B cell (primary cell): ENCODE data around the gene TTYH1. TPM values are rescaled to one million over a fixed set of nuclear protein-coding genes. Genes with fewer than 3 reads are reported as not detected.

ENCODE experiments used
- ATAC-seq: fragments of 200-7000 bp; cut with Tn5 transposase; one replicate; pipeline ENCODE4 v1.10.0; 2021; ENCODE audit warnings: low read depth, mild to moderate bottlenecking, moderate number of reproducible peaks, moderate library complexity
- CTCF ChIA-PET: fragments of 350-600 bp; sonication (Branson Sonifier 250); formaldehyde crosslinking; loops from one replicate; lab custom pipeline; 2021; ENCODE audit warnings: antibody characterized with exemption, inconsistent platforms; lab: Charles Lee
- POLR2A ChIA-PET: fragments of 350-600 bp; sonication (Branson Sonifier 250); formaldehyde crosslinking; loops from one replicate; lab custom pipeline; 2021; ENCODE audit warnings: antibody characterized with exemption; lab: Charles Lee
- DNase-seq: peaks from one replicate; pipeline ENCODE4 v3.0.0; 2013
- H2AFZ ChIP-seq: 2 replicates; pipeline ENCODE4 v1.6.1; 2012; ENCODE audit warnings: mild to moderate bottlenecking, low read depth, low read length; ENCODE audit not compliant: insufficient read depth, poor library complexity, severe bottlenecking
- H3K27ac ChIP-seq, 2 donors: 1 replicate in 1 of 2; 2 replicates in 1 of 2; pipeline ENCODE4 v1.5.1; 2012 to 2013; ENCODE audit warnings: low read length in 2 of 2, mild to moderate bottlenecking in 2 of 2, moderate library complexity in 1 of 2
- H3K27me3 ChIP-seq, 4 experiments: fragments of 200-600 bp in 1 of 4; sonication (generic) in 1 of 4; replicated peaks in 1 of 4; 1 replicate in 2 of 4; 2 replicates in 2 of 4; pipeline versions ENCODE4 v1.6.1 to v1.7.0; 2013 to 2016; ENCODE audit warnings: low read length in 3 of 4, mild to moderate bottlenecking in 2 of 4, mixed read lengths in 1 of 4, moderate library complexity in 1 of 4; ENCODE audit not compliant: insufficient read depth in 4 of 4, control insufficient read depth in 3 of 4; ENCODE audit errors: control extremely low read depth in 1 of 4
- H3K36me3 ChIP-seq, 2 experiments: replicated peaks in 1 of 2; 1 replicate in 1 of 2; 2 replicates in 1 of 2; pipeline versions ENCODE4 v1.6.1 to v1.7.1; 2013; ENCODE audit warnings: low read length in 1 of 2; ENCODE audit not compliant: insufficient read depth in 2 of 2, control insufficient read depth in 1 of 2; ENCODE audit errors: control extremely low read depth in 1 of 2, extremely low read depth in 1 of 2
- H3K4me1 ChIP-seq, 2 donors: fragments of 200-600 bp in 1 of 2; sonication (generic) in 1 of 2; 1 replicate in 1 of 2; 2 replicates in 1 of 2; pipeline versions ENCODE4 v1.5.1 to v1.6.1; 2013 to 2017; ENCODE audit warnings: low read length in 2 of 2; ENCODE audit not compliant: control insufficient read depth in 2 of 2, insufficient read depth in 2 of 2
- H3K4me2 ChIP-seq: replicated peaks from 2 replicates; pipeline ENCODE3; 2012; ENCODE audit warnings: mild to moderate bottlenecking, low read depth, low read length; ENCODE audit not compliant: poor library complexity, severe bottlenecking
- H3K4me3 ChIP-seq, 5 experiments: fragments of 200-600 bp in 1 of 5; sonication (generic) in 1 of 5; 1 replicate in 3 of 5; 2 replicates in 2 of 5; pipeline versions ENCODE4 v1.5.1 to v1.7.0; 2011 to 2016; ENCODE audit warnings: low read length in 4 of 5, mild to moderate bottlenecking in 4 of 5, low read depth in 2 of 5, control low read depth in 1 of 5, moderate library complexity in 1 of 5; ENCODE audit not compliant: insufficient read depth in 1 of 5; ENCODE audit errors: control extremely low read depth in 1 of 5, extremely low read depth in 1 of 5
- H3K79me2 ChIP-seq: fragments of 200-600 bp; sonication (generic); one replicate; pipeline ENCODE4 v1.6.0; 2016; ENCODE audit warnings: low read length; ENCODE audit not compliant: control insufficient read depth, insufficient read depth
- H3K9ac ChIP-seq: fragments of 200-600 bp; sonication (generic); 2 replicates; pipeline ENCODE4 v1.6.1; 2017; ENCODE audit warnings: mild to moderate bottlenecking, low read length, moderate library complexity
- H3K9me3 ChIP-seq, 3 donors: one replicate each; pipeline versions ENCODE4 v1.6.1 to v1.7.1; 2013; ENCODE audit warnings: low read length in 2 of 3; ENCODE audit not compliant: control insufficient read depth in 2 of 3, insufficient read depth in 1 of 3; ENCODE audit errors: control extremely low read depth in 1 of 3
- H4K20me1 ChIP-seq: 2 replicates; pipeline ENCODE4 v1.6.0; 2012; ENCODE audit warnings: mild to moderate bottlenecking, low read length; ENCODE audit not compliant: insufficient read depth, control insufficient read depth, poor library complexity, severe bottlenecking
- H3K27ac Mint-ChIP-seq: one replicate; pipeline ENCODE4 v1.8.0; 2021; ENCODE audit warnings: mixed read lengths
- H3K27me3 Mint-ChIP-seq: one replicate; pipeline ENCODE4 v1.8.0; 2021; ENCODE audit warnings: mixed read lengths
- H3K4me1 Mint-ChIP-seq: one replicate; pipeline ENCODE4 v1.8.0; 2021; ENCODE audit warnings: mixed read lengths
- H3K4me3 Mint-ChIP-seq: one replicate; pipeline ENCODE4 v1.8.0; 2021; ENCODE audit warnings: mixed read lengths
- H3K9me3 Mint-ChIP-seq: one replicate; pipeline ENCODE4 v1.8.0; 2022; ENCODE audit warnings: mixed read lengths; ENCODE audit not compliant: insufficient read depth
- CTCF ChIP-seq: fragments of 200-600 bp; IDR thresholded peaks from one replicate; pipeline ENCODE4 v1.8.0; 2022; ENCODE audit warnings: antibody characterized with exemption, mild to moderate bottlenecking
- EZH2 ChIP-seq: IDR thresholded peaks from 2 replicates; pipeline ENCODE4 v1.6.1; 2012; ENCODE audit warnings: borderline replicate concordance, low read depth, mild to moderate bottlenecking, moderate library complexity, low read length; ENCODE audit not compliant: insufficient read depth, poor library complexity, severe bottlenecking
- WGBS: methylation state at CpG from one replicate; pipeline ENCODE4 v1.1.5; 2013; ENCODE audit warnings: missing lambda C conversion rate; ENCODE audit not compliant: insufficient coverage; 5-methylcytosine and 5-hydroxymethylcytosine counted together
- intact Hi-C: fragments of 100-400 bp; cut with micrococcal nuclease; formaldehyde crosslinking; loops from one replicate; pipeline ENCODE4 v1.10.0; 2022
- polyA plus RNA-seq: library from polyadenylated mRNA; depleted of rRNA; stranded (reverse); fragments of >200 nt; gene quantifications from 2 replicates; pipeline ENCODE4 v1.2.3, GENCODE V29; 2012
- total RNA-seq, 2 donors: library from RNA; stranded (reverse); fragments of 120-200 nt in 1 of 2; gene quantifications; 1 replicate in 1 of 2; 2 replicates in 1 of 2; pipeline versions ENCODE4 v1.2.3 to v1.2.4, GENCODE V29; 2013 to 2022

TTYH1 gene
- total and polyA plus RNA-seq, 2 donors (not counting 1 experiment from before 2014, with no cell fraction given): not detected

DNA sequence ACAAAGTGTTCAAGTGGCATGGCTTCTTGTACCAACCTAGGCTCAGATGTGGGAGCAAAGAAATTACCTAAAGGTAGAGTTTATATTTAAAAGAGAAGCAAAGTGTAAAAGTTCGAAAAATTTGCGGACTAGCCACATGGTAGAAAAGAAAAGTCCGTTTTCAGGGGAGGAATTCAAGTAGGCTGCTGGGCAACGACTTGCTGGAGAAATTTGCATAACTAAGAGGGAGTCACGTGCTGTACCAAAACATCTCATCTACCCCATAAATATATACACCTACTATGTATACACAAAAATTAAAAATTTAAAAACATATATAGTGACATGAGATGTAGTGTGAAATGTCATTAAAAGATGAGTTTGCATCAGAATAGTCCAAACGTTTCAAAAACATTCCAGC lies 48.5 kb upstream of the TTYH1 start:
- ATAC-seq (no peak), DNase-seq (no peak)
- peaks cover 55 to 76% of the 10 kb centered on the region in 2 donors for H3K4me1 ChIP-seq
- Mint-ChIP-seq H3K27me3 (no peaks in the 10 kb centered on the region), H3K4me1 (peaks cover 81% of the 10 kb centered on the region), H3K9me3 (no peaks in the 10 kb centered on the region), H3K4me3 (peak overlapping the region; percentile 23), H3K27ac (peak overlapping the region; percentile 70)
- H3K4me2 ChIP-seq: peak overlapping the region; percentile 47
- no peak overlapping the region for H2AFZ ChIP-seq
- H3K79me2 ChIP-seq: peaks cover 66% of the 10 kb centered on the region
- H3K9ac ChIP-seq: no peak overlapping the region
- no peaks in the 10 kb centered on the region for H3K27me3 ChIP-seq
- H3K9me3 ChIP-seq: peaks cover 0 to 3% (median 0%) of the 10 kb centered on the region in 3 donors
- peak overlapping the region in 1 of 5 experiments; percentile 19 for H3K4me3 ChIP-seq
- intact Hi-C loops: loop anchor here (1.0 kb wide), 1 partner anchor 11 kb away; no protein-coding TSS in a partner anchor
- WGBS: 20% methylated on average over 1 of the region's 6 CpGs
- CTCF ChIA-PET: interaction anchor here (7.0 kb wide), 1 partner anchor 22 kb away, joined by 72 read pairs; no protein-coding TSS in a partner anchor
- H3K36me3 ChIP-seq: peaks cover 0 to 4% of the 10 kb centered on the region in 2 experiments
- POLR2A ChIA-PET: no interaction called here
- peak overlapping the region; percentile 50 to 74 for H3K27ac ChIP-seq
- TF ChIP-seq EZH2 (no peak), CTCF (no peak)
- H4K20me1 ChIP-seq: no peaks in the 10 kb centered on the region

- Histone ChIP-seq H3K9me3 (no peaks in the 10 kb centered on the region), H3K4me1 (peaks cover 62 to 79% of the 10 kb centered on the region in 2 donors), H3K36me3 (no peaks in the 10 kb centered on the region), H2AFZ (no peak overlapping the region), H3K27ac (peak overlapping the region; percentile 27 to 53), H3K27me3 (no peaks in the 10 kb centered on the region), H3K79me2 (peaks cover 45% of the 10 kb centered on the region), H3K4me3 (peak overlapping the region; percentile 51 to 74 (median 60)), H4K20me1 (no peaks in the 10 kb centered on the region), H3K4me2 (peak overlapping the region; percentile 66), H3K9ac (peak overlapping the region; percentile 54)
- ChIA-PET CTCF (interaction anchor here (1.5 to 7.0 kb wide), 3 partner anchors 14 to 41 kb away, joined by 3 to 72 read pairs (median 3); no protein-coding TSS in a partner anchor), POLR2A (interaction anchor here (1.0 to 1.1 kb wide), 2 partner anchors 19 to 23 kb away, joined by 3 read pairs; no protein-coding TSS in a partner anchor)
- DNase-seq (no peak), ATAC-seq (no peak)
- TF ChIP-seq EZH2 (no peak), CTCF (no peak)
- intact Hi-C loops: no loop called here
- peak overlapping the region; percentile 89 for H3K4me3 Mint-ChIP-seq
- H3K9me3 Mint-ChIP-seq: no peaks in the 10 kb centered on the region
- no peaks in the 10 kb centered on the region for H3K27me3 Mint-ChIP-seq
- peak overlapping the region; percentile 91 for H3K27ac Mint-ChIP-seq
- 0% methylated on average over 2 of the region's 8 CpGs for WGBS
- H3K4me1 Mint-ChIP-seq: peaks cover 77% of the 10 kb centered on the region
These were observed 46.1 kb upstream of the TTYH1 start for GRCh38 chr19:54369082-54369687.
